ENCODE data around the gene MPEG1. TPM values are rescaled to one million over a fixed set of nuclear protein-coding genes. Genes with fewer than 3 reads are reported as not detected.

MPEG1 gene
- total RNA-seq, 4 donors from 2014 or later, result 3.6 to 35.5 (median 11.4) TPM

- Histone ChIP-seq H3K27ac (peak overlapping the region in 3 of 4 donors; percentile 66 to 77 (median 73)), H3K9me3 (no peaks in the 10 kb centered on the region), H3K27me3 (peaks cover 14% of the 10 kb centered on the region), H3K4me1 (peaks cover 0 to 26% (median 11%) of the 10 kb centered on the region in 3 donors), H3K4me3 (peak overlapping the region in 1 of 2 donors; percentile 73), H3K36me3 (no peaks in the 10 kb centered on the region)
- peak; percentile 48 for ATAC-seq
- 48 to 63% methylated on average over 4 to 5 of the region's 7 CpGs for WGBS, 2 donors (ENCODE audit: low coverage in 1 of 2)
- TF ChIP-seq CTCF (IDR thresholded peaks at IDR 0.05) (no peak), POLR2AphosphoS5 (IDR thresholded peaks at IDR 0.05) (peak; percentile 32)
Observed at GRCh38 chr11:59173964-59174663, 38.6 kb downstream of the MPEG1 start.

GRCh38 chr11:59173080-59173963, 39.4 kb downstream of the MPEG1 start:
- Histone ChIP-seq H3K4me3 (peak overlapping the region; percentile 50 to 73), H3K36me3 (no peaks in the 10 kb centered on the region), H3K27me3 (peaks cover 14% of the 10 kb centered on the region), H3K4me1 (peaks cover 0 to 26% (median 11%) of the 10 kb centered on the region in 3 donors), H3K9me3 (no peaks in the 10 kb centered on the region), H3K27ac (peak overlapping the region in 3 of 4 donors; percentile 66 to 77 (median 73))
- 3% methylated on average over 6 to 12 of the region's 37 CpGs for WGBS, 2 donors (ENCODE audit: low coverage in 1 of 2)
- ATAC-seq, result no peak
- TF ChIP-seq POLR2A (IDR thresholded peaks at IDR 0.05) (no peak), POLR2AphosphoS5 (IDR thresholded peaks at IDR 0.05) (no peak), CTCF (IDR thresholded peaks at IDR 0.05) (no peak), EP300 (IDR thresholded peaks at IDR 0.05) (no peak)

- ATAC-seq, result peak; percentile 13
- no peak for TF ChIP-seq POLR2AphosphoS5 (IDR thresholded peaks at IDR 0.05)
- TF ChIP-seq POLR2A (IDR thresholded peaks at IDR 0.05), result no peak
- no peaks in the 10 kb centered on the region for H3K9me3 ChIP-seq
- H3K4me1 ChIP-seq, result peaks cover 0 to 26% (median 11%) of the 10 kb centered on the region in 3 donors
- no peaks in the 10 kb centered on the region for H3K36me3 ChIP-seq
- peaks cover 14% of the 10 kb centered on the region for H3K27me3 ChIP-seq
- H3K4me3 ChIP-seq, result peak overlapping the region; percentile 50 to 73
- WGBS, 2 donors (ENCODE audit: low coverage in 1 of 2), result 0 to 4% methylated on average over 1 to 4 of the region's 70 CpGs
- H3K27ac ChIP-seq, result peak overlapping the region in 3 of 4 donors; percentile 66 to 77 (median 73)
Observed at GRCh38 chr11:59172345-59173079, 40.2 kb downstream of the MPEG1 start.

- WGBS, 2 donors (ENCODE audit: low coverage in 1 of 2), result 0% methylated on average over 15 to 25 of the region's 64 CpGs
- H3K27me3 ChIP-seq, result peaks cover 14% of the 10 kb centered on the region
Observed at GRCh38 chr11:59171508-59172322, 41.0 kb downstream of the MPEG1 start, which contains the start of gene DTX4. Gene DTX4, plus strand, starts transcription at chr11:59172132. Its CDS starts 464 bp downstream, at chr11:59172596.

More at GRCh38 chr11:59171508-59172322, 41.0 kb downstream of the MPEG1 start, which contains the start of gene DTX4:
- Histone ChIP-seq H3K36me3 (no peaks in the 10 kb centered on the region), H3K4me1 (peaks cover 0 to 26% (median 11%) of the 10 kb centered on the region in 3 donors), H3K9me3 (no peaks in the 10 kb centered on the region), H3K4me3 (peak within 1 kb of the TSS; percentile 50 to 73), H3K27ac (peak within 1 kb of the TSS in 3 of 4 donors; percentile 66 to 77 (median 73))
- ATAC-seq, result peak; percentile 89
- peak; percentile 59 to 96 (median 80) for TF ChIP-seq CTCF (IDR thresholded peaks at IDR 0.05)
- TF ChIP-seq POLR2A (IDR thresholded peaks at IDR 0.05), result no peak
- TF ChIP-seq EP300 (IDR thresholded peaks at IDR 0.05), result no peak
- peak; percentile 19 for TF ChIP-seq POLR2AphosphoS5 (IDR thresholded peaks at IDR 0.05)
